A673 (cell line): ENCODE measurements around the gene PYGB. TPM values are rescaled to one million over a fixed set of nuclear protein-coding genes. Genes with fewer than 3 reads are reported as not detected.

Source experiments
- BruUV-seq: library from RNA; stranded (reverse); fragments of 400-500 nt; replicated peaks from 2 replicates; lab custom pipeline; 2021; lab: Mats Ljungman, UMichigan
- CTCF ChIA-PET: fragments of 300-600 bp; sonication (Branson Sonifier 250); formaldehyde crosslinking; loops from one replicate; lab custom pipeline; 2022; ENCODE audit warnings: antibody characterized with exemption; lab: Charles Lee
- POLR2A ChIA-PET: fragments of 300-600 bp; sonication (Branson Sonifier 250); formaldehyde crosslinking; loops from one replicate; lab custom pipeline; 2022; ENCODE audit warnings: antibody characterized with exemption; ENCODE audit not compliant: low non-redundant PET; lab: Charles Lee
- DNase-seq: peaks from one replicate; pipeline ENCODE4 v3.0.0-alpha.2; 2015; ENCODE audit warnings: low spot score
- H3K27ac ChIP-seq: fragments of 200-600 bp; sonication (generic); 2 replicates; pipeline ENCODE4 v1.5.1; 2016; ENCODE audit warnings: mixed run types, low read depth, mild to moderate bottlenecking, mixed read lengths, antibody characterized with exemption, low read length; ENCODE audit not compliant: poor library complexity, severe bottlenecking
- H3K27me3 ChIP-seq: fragments of 200-600 bp; sonication (generic); replicated peaks from 2 replicates; pipeline ENCODE4 v1.6.1; 2017; ENCODE audit warnings: mixed run types, low read depth, mild to moderate bottlenecking, mixed read lengths, antibody characterized with exemption, low read length; ENCODE audit not compliant: insufficient read depth, poor library complexity
- H3K36me3 ChIP-seq: fragments of 200-600 bp; sonication (generic); 2 replicates; pipeline ENCODE4 v1.6.1; 2016; ENCODE audit warnings: mixed run types, mild to moderate bottlenecking, mixed read lengths, antibody characterized with exemption, low read length; ENCODE audit not compliant: insufficient read depth, poor library complexity, severe bottlenecking
- H3K4me1 ChIP-seq: fragments of 200-600 bp; sonication (generic); 2 replicates; pipeline ENCODE4 v1.6.1; 2017; ENCODE audit warnings: mixed run types, mild to moderate bottlenecking, mixed read lengths, antibody characterized with exemption, low read length; ENCODE audit not compliant: insufficient read depth, poor library complexity, severe bottlenecking
- H3K4me3 ChIP-seq: fragments of 200-600 bp; sonication (generic); 2 replicates; pipeline ENCODE4 v1.5.1; 2016; ENCODE audit warnings: low read depth, mixed run types, mild to moderate bottlenecking, mixed read lengths, low read length; ENCODE audit not compliant: poor library complexity, severe bottlenecking
- H3K9me3 ChIP-seq: fragments of 200-600 bp; sonication (generic); 2 replicates; pipeline ENCODE4 v1.6.1; 2016; ENCODE audit warnings: mixed run types, low read depth, mild to moderate bottlenecking, mixed read lengths, antibody characterized with exemption, low read length; ENCODE audit not compliant: poor library complexity, severe bottlenecking
- EZH2 ChIP-seq: fragments of 200-600 bp; sonication (generic); IDR thresholded peaks from 2 replicates; pipeline ENCODE4 v1.6.1; 2017; ENCODE audit warnings: borderline replicate concordance, low read depth, mild to moderate bottlenecking, mixed read lengths, antibody characterized with exemption, low read length; ENCODE audit not compliant: poor library complexity, severe bottlenecking
- intact Hi-C: fragments of 100-400 bp; cut with micrococcal nuclease; formaldehyde crosslinking; loops from one replicate; pipeline ENCODE4 v1.10.0; 2022; ENCODE audit not compliant: unreplicated experiment
- total RNA-seq: library from RNA; stranded (reverse); gene quantifications from 2 replicates; pipeline ENCODE4 v1.2.3, GENCODE V29; 2021
- TF ChIP-seq, protein P1 (sequence below): fragments of 300-800, 200-600 bp; sonication (generic); conservative IDR thresholded peaks from 2 replicates; pipeline ENCODE4 v1.5.1; 2017; ENCODE audit warnings: low read depth, mild to moderate bottlenecking, antibody characterized with exemption, low read length, moderate library complexity, mixed read lengths

Gene PYGB
- total RNA-seq, 1 experiment from 2014 or later, result 52.3 TPM

DNA sequence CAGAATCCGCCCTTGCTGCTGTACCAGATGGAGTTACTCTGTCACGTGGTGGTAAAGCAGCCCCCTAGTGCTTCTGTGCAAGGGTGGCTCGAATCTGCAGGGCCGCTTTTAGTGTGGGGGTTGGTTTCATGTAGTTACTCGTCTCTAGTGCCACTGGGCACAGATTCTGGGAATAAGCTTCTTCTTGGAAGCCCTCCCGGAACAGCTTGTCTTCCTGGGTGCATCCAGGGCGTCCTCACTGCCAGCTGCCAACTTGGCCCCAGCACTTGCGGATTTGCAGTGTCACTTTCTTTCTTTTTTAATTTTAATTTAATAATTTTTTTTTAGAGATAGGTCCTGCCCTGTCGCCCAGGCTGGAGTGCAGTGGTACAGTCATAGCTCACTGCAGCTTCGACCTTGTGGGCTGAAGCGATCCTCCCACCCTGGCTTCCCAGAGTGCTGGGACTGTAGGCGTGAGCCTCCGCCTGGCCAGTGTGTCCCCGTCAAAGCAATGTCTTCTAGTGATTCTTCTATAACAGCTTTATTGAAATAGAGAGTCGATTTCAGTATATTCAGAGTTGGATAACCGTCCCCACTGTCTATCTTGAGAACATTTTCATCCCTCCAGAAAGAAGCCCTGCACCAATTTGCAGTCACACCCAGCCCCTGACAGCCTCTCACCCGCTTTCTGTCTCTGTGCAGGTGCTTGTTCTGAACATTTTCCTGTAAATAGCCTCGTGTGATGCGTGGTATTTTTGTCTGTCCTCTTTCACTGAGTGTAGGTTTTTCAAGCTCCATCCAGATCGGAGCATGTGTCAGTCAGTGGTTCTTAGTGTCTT lies 25.9 kb downstream of the PYGB start:
- BruUV-seq, result no TSS peak
- intact Hi-C loops, result no loop called here
- no peak for DNase-seq
- TF ChIP-seq, protein P1, sequence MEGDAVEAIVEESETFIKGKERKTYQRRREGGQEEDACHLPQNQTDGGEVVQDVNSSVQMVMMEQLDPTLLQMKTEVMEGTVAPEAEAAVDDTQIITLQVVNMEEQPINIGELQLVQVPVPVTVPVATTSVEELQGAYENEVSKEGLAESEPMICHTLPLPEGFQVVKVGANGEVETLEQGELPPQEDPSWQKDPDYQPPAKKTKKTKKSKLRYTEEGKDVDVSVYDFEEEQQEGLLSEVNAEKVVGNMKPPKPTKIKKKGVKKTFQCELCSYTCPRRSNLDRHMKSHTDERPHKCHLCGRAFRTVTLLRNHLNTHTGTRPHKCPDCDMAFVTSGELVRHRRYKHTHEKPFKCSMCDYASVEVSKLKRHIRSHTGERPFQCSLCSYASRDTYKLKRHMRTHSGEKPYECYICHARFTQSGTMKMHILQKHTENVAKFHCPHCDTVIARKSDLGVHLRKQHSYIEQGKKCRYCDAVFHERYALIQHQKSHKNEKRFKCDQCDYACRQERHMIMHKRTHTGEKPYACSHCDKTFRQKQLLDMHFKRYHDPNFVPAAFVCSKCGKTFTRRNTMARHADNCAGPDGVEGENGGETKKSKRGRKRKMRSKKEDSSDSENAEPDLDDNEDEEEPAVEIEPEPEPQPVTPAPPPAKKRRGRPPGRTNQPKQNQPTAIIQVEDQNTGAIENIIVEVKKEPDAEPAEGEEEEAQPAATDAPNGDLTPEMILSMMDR, result no peak
- no peak for TF ChIP-seq EZH2
- H3K27ac ChIP-seq, result no peak overlapping the region
- peaks cover 12% of the 10 kb centered on the region for H3K36me3 ChIP-seq
- ChIA-PET CTCF (no interaction called here), POLR2A (no interaction called here)
- no peak overlapping the region for H3K4me3 ChIP-seq
- no peaks in the 10 kb centered on the region for H3K4me1 ChIP-seq
- no peaks in the 10 kb centered on the region for H3K27me3 ChIP-seq
- H3K9me3 ChIP-seq, result no peaks in the 10 kb centered on the region

DNA sequence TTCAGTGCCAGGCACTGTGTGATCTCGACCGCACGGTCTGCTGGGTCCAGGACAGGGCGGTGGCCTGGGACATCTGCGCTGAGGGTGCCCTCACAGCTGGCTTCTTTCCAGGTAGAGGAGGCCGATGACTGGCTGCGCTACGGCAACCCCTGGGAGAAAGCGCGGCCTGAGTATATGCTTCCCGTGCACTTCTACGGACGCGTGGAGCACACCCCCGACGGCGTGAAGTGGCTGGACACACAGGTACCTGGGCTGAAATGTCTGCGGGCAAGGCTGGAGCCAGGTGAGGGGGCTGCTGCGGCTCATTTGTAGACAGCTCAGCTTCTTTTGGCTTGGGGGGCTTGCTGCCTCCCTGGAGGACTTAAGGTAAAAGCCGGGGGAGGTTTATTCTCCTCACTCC lies 26.6 kb downstream of the PYGB start:
- DNase-seq, result no peak
- Histone ChIP-seq H3K36me3 (peaks cover 12% of the 10 kb centered on the region), H3K4me1 (no peaks in the 10 kb centered on the region), H3K9me3 (no peaks in the 10 kb centered on the region), H3K27me3 (no peaks in the 10 kb centered on the region), H3K27ac (no peak overlapping the region), H3K4me3 (no peak overlapping the region)
- ChIA-PET POLR2A (no interaction called here), CTCF (no interaction called here)
- no peak for TF ChIP-seq EZH2
- TF ChIP-seq, protein P1, result no peak
- no TSS peak for BruUV-seq
- intact Hi-C loops, result no loop called here

DNA sequence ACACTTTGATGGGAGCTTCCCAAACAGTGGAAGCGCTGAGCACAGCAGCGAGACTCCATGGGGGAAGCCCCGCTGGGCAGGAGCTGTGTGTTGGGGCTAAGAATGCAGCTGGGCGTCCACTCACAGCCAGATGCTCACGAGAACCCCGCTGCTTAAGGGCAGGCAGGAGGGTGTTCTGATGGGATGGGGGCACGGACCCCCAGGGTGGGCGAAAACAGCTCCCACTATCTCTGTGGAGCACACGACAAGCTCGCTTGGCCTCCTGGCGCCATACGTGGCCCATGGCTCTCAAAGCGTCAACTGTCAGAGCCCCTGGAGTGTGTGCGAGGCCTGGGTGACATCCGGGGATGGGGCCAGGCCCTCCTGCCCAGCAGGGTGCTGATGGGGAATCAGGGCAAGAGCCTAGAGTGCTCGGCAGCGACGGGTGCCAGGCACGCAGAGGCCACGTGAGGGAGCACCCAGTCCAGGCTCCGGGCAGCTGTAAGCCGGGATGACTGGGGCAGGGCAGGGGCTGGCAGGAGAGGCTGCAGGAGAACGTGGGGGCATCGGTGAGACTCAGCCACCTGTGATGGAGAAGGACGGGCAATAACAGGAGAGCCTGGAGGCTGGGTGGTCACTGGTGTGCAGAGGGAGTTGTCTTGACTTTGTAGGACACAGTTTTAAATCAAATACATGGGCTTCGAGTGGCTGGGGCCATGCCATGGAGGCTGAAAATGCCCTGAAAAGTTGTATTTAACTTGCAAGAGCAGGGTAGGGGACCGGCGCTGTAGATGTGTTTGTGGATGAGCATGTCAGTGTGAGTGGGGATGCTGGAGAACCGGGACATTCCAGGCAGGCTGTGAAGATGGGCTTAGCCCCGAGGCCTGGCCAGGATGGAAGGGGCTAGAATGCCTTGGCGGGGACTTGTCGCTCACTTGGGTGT lies 27.3 kb downstream of the PYGB start:
- ChIA-PET CTCF (no interaction called here), POLR2A (no interaction called here)
- H3K27me3 ChIP-seq, result no peaks in the 10 kb centered on the region
- no peak overlapping the region for H3K27ac ChIP-seq
- H3K36me3 ChIP-seq, result peaks cover 12% of the 10 kb centered on the region
- H3K4me3 ChIP-seq, result no peak overlapping the region
- TF ChIP-seq EZH2, result no peak
- TF ChIP-seq, protein P1, result no peak
- no peaks in the 10 kb centered on the region for H3K9me3 ChIP-seq
- no peak for DNase-seq
- intact Hi-C loops, result no loop called here
- H3K4me1 ChIP-seq, result no peaks in the 10 kb centered on the region
- BruUV-seq, result no TSS peak
